Fibroblast of skin of back (primary cell): ENCODE measurements around the gene EYS.
A peak's percentile ranks its signal among the peaks of the same experiment; 100 is the strongest.

ENCODE experiments used
- DNase-seq: peaks from one replicate; pipeline ENCODE4 v3.0.0-alpha.2; 2013

Gene EYS

GRCh38 chr6:65199683-65200082 lies 507.3 kb downstream of the EYS start:
- no peak for DNase-seq

GRCh38 chr6:65199121-65199520 lies 507.9 kb downstream of the EYS start:
- no peak for DNase-seq

GRCh38 chr6:65191471-65191870 lies 515.6 kb downstream of the EYS start:
- DNase-seq = no peak

GRCh38 chr6:65189236-65189881 lies 517.7 kb downstream of the EYS start:
- no peak for DNase-seq

- DNase-seq = no peak
These were observed 520.2 kb downstream of the EYS start for GRCh38 chr6:65186826-65187225.

GRCh38 chr6:65182681-65183080 lies 524.3 kb downstream of the EYS start:
- peak; percentile 3 for DNase-seq

GRCh38 chr6:65170273-65170672 lies 536.8 kb downstream of the EYS start:
- DNase-seq = peak; percentile 1

GRCh38 chr6:65161661-65162060 lies 545.4 kb downstream of the EYS start:
- no peak for DNase-seq

GRCh38 chr6:65157025-65157424 lies 550.0 kb downstream of the EYS start:
- no peak for DNase-seq

- DNase-seq = no peak
These were observed 551.9 kb downstream of the EYS start for GRCh38 chr6:65155083-65155482.

- DNase-seq = no peak
These were observed 557.2 kb downstream of the EYS start for GRCh38 chr6:65149841-65150240.

GRCh38 chr6:65148839-65149238 lies 558.2 kb downstream of the EYS start:
- DNase-seq = no peak

- no peak for DNase-seq
These were observed 571.5 kb downstream of the EYS start for GRCh38 chr6:65135567-65135966.

GRCh38 chr6:65126667-65127066 lies 580.4 kb downstream of the EYS start:
- no peak for DNase-seq

- no peak for DNase-seq
These were observed 583.5 kb downstream of the EYS start for GRCh38 chr6:65123521-65123920.

GRCh38 chr6:65117817-65118409 lies 589.1 kb downstream of the EYS start:
- DNase-seq = no peak

- no peak for DNase-seq
These were observed 590.7 kb downstream of the EYS start for GRCh38 chr6:65116326-65116725.

GRCh38 chr6:65113581-65113980 lies 593.4 kb downstream of the EYS start:
- DNase-seq = no peak

GRCh38 chr6:65112435-65112834 lies 594.6 kb downstream of the EYS start:
- no peak for DNase-seq

GRCh38 chr6:65110031-65110430 lies 597.0 kb downstream of the EYS start:
- no peak for DNase-seq

GRCh38 chr6:65098349-65098748 lies 608.7 kb downstream of the EYS start:
- DNase-seq = no peak

GRCh38 chr6:65091561-65091960 lies 615.5 kb downstream of the EYS start:
- DNase-seq = no peak

- no peak for DNase-seq
These were observed 618.5 kb downstream of the EYS start for GRCh38 chr6:65088575-65088974.

- no peak for DNase-seq
These were observed 625.3 kb downstream of the EYS start for GRCh38 chr6:65081756-65082155.

GRCh38 chr6:65075705-65076230 lies 631.3 kb downstream of the EYS start:
- no peak for DNase-seq
